CD8-positive, alpha-beta memory T cell (primary cell): ENCODE data around the gene ALDH1B1. TPM values are rescaled to one million over a fixed set of nuclear protein-coding genes. Genes with fewer than 3 reads are reported as not detected.

Experiments
- CTCF ChIA-PET: fragments of 350-600 bp; sonication (Branson Sonifier 250); formaldehyde crosslinking; loops from one replicate; lab custom pipeline; 2021; ENCODE audit warnings: antibody characterized with exemption; lab: Charles Lee
- POLR2A ChIA-PET: fragments of 350-600 bp; sonication (Branson Sonifier 250); formaldehyde crosslinking; loops from one replicate; lab custom pipeline; 2021; ENCODE audit warnings: antibody characterized with exemption; lab: Charles Lee
- DNase-seq, 5 donors: peaks; one replicate each; pipeline versions ENCODE4 v3.0.0 to v3.0.0-alpha.2; 2020 to 2022; ENCODE audit warnings: mixed read lengths in 1 of 5
- H3K27ac ChIP-seq: one replicate; pipeline ENCODE4 v1.7.0; 2013; ENCODE audit warnings: low read depth, mild to moderate bottlenecking, low read length, moderate library complexity
- H3K27me3 ChIP-seq: 2 replicates; pipeline ENCODE4 v1.7.0; 2013; ENCODE audit warnings: low read length, mild to moderate bottlenecking; ENCODE audit not compliant: insufficient read depth, poor library complexity, severe bottlenecking
- H3K36me3 ChIP-seq: 2 replicates; pipeline ENCODE4 v1.7.0; 2013; ENCODE audit warnings: mild to moderate bottlenecking, low read length, moderate library complexity; ENCODE audit not compliant: insufficient read depth
- H3K4me1 ChIP-seq: 2 replicates; pipeline ENCODE4 v1.7.0; 2013; ENCODE audit warnings: mild to moderate bottlenecking, low read length, moderate library complexity; ENCODE audit not compliant: insufficient read depth
- H3K4me3 ChIP-seq: 2 replicates; pipeline ENCODE4 v1.7.0; 2013; ENCODE audit warnings: mild to moderate bottlenecking, low read length
- H3K9me3 ChIP-seq: 2 replicates; pipeline ENCODE4 v1.7.0; 2013; ENCODE audit warnings: mild to moderate bottlenecking, low read length
- H3K27ac Mint-ChIP-seq, 8 donors: one replicate each; pipeline ENCODE4 v1.8.0; 2020 to 2021; ENCODE audit warnings: mixed read lengths in 8 of 8, mild to moderate bottlenecking in 6 of 8, inconsistent platforms in 3 of 8, moderate library complexity in 3 of 8
- H3K27me3 Mint-ChIP-seq, 2 donors: one replicate each; pipeline ENCODE4 v1.8.0; 2020 to 2021; ENCODE audit warnings: mixed read lengths in 2 of 2, mild to moderate bottlenecking in 1 of 2, moderate library complexity in 1 of 2
- H3K36me3 Mint-ChIP-seq, 3 donors: one replicate each; pipeline ENCODE4 v1.8.0; 2020 to 2021; ENCODE audit warnings: mixed read lengths in 3 of 3, inconsistent platforms in 1 of 3, mild to moderate bottlenecking in 1 of 3
- H3K4me1 Mint-ChIP-seq, 3 donors: one replicate each; pipeline ENCODE4 v1.8.0; 2020 to 2021; ENCODE audit warnings: mixed read lengths in 3 of 3, inconsistent platforms in 1 of 3, mild to moderate bottlenecking in 1 of 3
- H3K4me3 Mint-ChIP-seq, 7 donors: one replicate each; pipeline ENCODE4 v1.8.0; 2020 to 2021; ENCODE audit warnings: mixed read lengths in 7 of 7, mild to moderate bottlenecking in 6 of 7, moderate library complexity in 4 of 7, inconsistent platforms in 2 of 7
- H3K9me3 Mint-ChIP-seq, 5 donors: one replicate each; pipeline ENCODE4 v1.8.0; 2020 to 2022; ENCODE audit warnings: mixed read lengths in 5 of 5, mild to moderate bottlenecking in 3 of 5, moderate library complexity in 2 of 5, inconsistent platforms in 1 of 5
- polyA plus RNA-seq: library from polyadenylated mRNA; unstranded; fragments of 300-500 nt; fragmentation: Illumina TruSeq; gene quantifications from one replicate; pipeline ENCODE4 v1.2.3, GENCODE V29; 2021
- total RNA-seq, 2 experiments: library from RNA; stranded (reverse); gene quantifications; one replicate each; pipeline ENCODE4 v1.2.3, GENCODE V29; 2021

The ALDH1B1 gene
- total and polyA plus RNA-seq, 3 experiments from 2014 or later = 13.9 to 27.6 (median 25.1) TPM

- no peaks in the 10 kb centered on the region for H3K9me3 Mint-ChIP-seq
- H3K27ac ChIP-seq = no peak overlapping the region
- no peaks in the 10 kb centered on the region for H3K27me3 ChIP-seq
- H3K27ac Mint-ChIP-seq = no peak overlapping the region
- H3K36me3 Mint-ChIP-seq = no peaks in the 10 kb centered on the region
- H3K4me3 Mint-ChIP-seq = no peak overlapping the region
- CTCF ChIA-PET = no interaction called here
- peaks cover 0 to 4% (median 0%) of the 10 kb centered on the region in 3 donors for H3K4me1 Mint-ChIP-seq
- POLR2A ChIA-PET = no interaction called here
- no peaks in the 10 kb centered on the region for H3K4me1 ChIP-seq
- no peaks in the 10 kb centered on the region for H3K9me3 ChIP-seq
- peaks cover 3% of the 10 kb centered on the region in 2 donors for H3K27me3 Mint-ChIP-seq
- H3K4me3 ChIP-seq = no peak overlapping the region
- no peak for DNase-seq
- no peaks in the 10 kb centered on the region for H3K36me3 ChIP-seq
Measured at GRCh38 chr9:38358390-38359296, 33.9 kb upstream of the ALDH1B1 start.

- H3K36me3 Mint-ChIP-seq = no peaks in the 10 kb centered on the region
- no peak overlapping the region for H3K4me3 Mint-ChIP-seq
- H3K4me3 ChIP-seq = no peak overlapping the region
- no peaks in the 10 kb centered on the region for H3K9me3 Mint-ChIP-seq
- no peak for DNase-seq
- no peaks in the 10 kb centered on the region for H3K27me3 ChIP-seq
- CTCF ChIA-PET = no interaction called here
- H3K4me1 Mint-ChIP-seq = peaks cover 0 to 4% (median 0%) of the 10 kb centered on the region in 3 donors
- H3K9me3 ChIP-seq = no peaks in the 10 kb centered on the region
- H3K27me3 Mint-ChIP-seq = peaks cover under 1 to 6% of the 10 kb centered on the region in 2 donors
- H3K4me1 ChIP-seq = no peaks in the 10 kb centered on the region
- H3K27ac ChIP-seq = no peak overlapping the region
- POLR2A ChIA-PET = no interaction called here
- H3K27ac Mint-ChIP-seq = no peak overlapping the region
- no peaks in the 10 kb centered on the region for H3K36me3 ChIP-seq
Measured at GRCh38 chr9:38359297-38359653, 33.2 kb upstream of the ALDH1B1 start.

- DNase-seq = no peak
- no peaks in the 10 kb centered on the region for H3K4me1 ChIP-seq
- no peaks in the 10 kb centered on the region for H3K9me3 ChIP-seq
- ChIA-PET CTCF (no interaction called here), POLR2A (no interaction called here)
- H3K27ac Mint-ChIP-seq = peak overlapping the region in 1 of 8 donors; percentile 11
- H3K36me3 ChIP-seq = no peaks in the 10 kb centered on the region
- H3K9me3 Mint-ChIP-seq = no peaks in the 10 kb centered on the region
- H3K36me3 Mint-ChIP-seq = no peaks in the 10 kb centered on the region
- no peak overlapping the region for H3K27ac ChIP-seq
- H3K27me3 Mint-ChIP-seq = peaks cover 0 to 6% of the 10 kb centered on the region in 2 donors
- H3K4me3 Mint-ChIP-seq = no peak overlapping the region
- H3K4me1 Mint-ChIP-seq = peaks cover 0 to 4% (median 0%) of the 10 kb centered on the region in 3 donors
- H3K27me3 ChIP-seq = no peaks in the 10 kb centered on the region
- no peak overlapping the region for H3K4me3 ChIP-seq
Measured at GRCh38 chr9:38359689-38360385, 32.7 kb upstream of the ALDH1B1 start.

GRCh38 chr9:38360839-38361472, 31.5 kb upstream of the ALDH1B1 start:
- H3K27ac Mint-ChIP-seq = peak overlapping the region in 1 of 8 donors; percentile 70
- H3K4me1 ChIP-seq = no peaks in the 10 kb centered on the region
- no peak overlapping the region for H3K4me3 Mint-ChIP-seq
- H3K36me3 ChIP-seq = no peaks in the 10 kb centered on the region
- no peaks in the 10 kb centered on the region for H3K9me3 Mint-ChIP-seq
- DNase-seq = no peak
- no peak overlapping the region for H3K4me3 ChIP-seq
- POLR2A ChIA-PET = no interaction called here
- H3K27me3 Mint-ChIP-seq = peaks cover 0 to 10% of the 10 kb centered on the region in 2 donors
- no peaks in the 10 kb centered on the region for H3K9me3 ChIP-seq
- CTCF ChIA-PET = no interaction called here
- peaks cover 0 to 4% (median 0%) of the 10 kb centered on the region in 3 donors for H3K4me1 Mint-ChIP-seq
- H3K36me3 Mint-ChIP-seq = no peaks in the 10 kb centered on the region
- no peaks in the 10 kb centered on the region for H3K27me3 ChIP-seq
- no peak overlapping the region for H3K27ac ChIP-seq

- no peak for DNase-seq
- Histone ChIP-seq H3K36me3 (no peaks in the 10 kb centered on the region), H3K4me3 (no peak overlapping the region), H3K9me3 (no peaks in the 10 kb centered on the region), H3K27me3 (no peaks in the 10 kb centered on the region), H3K4me1 (no peaks in the 10 kb centered on the region), H3K27ac (no peak overlapping the region)
- Mint-ChIP-seq H3K27me3 (peaks cover 0 to 10% of the 10 kb centered on the region in 2 donors), H3K36me3 (no peaks in the 10 kb centered on the region), H3K4me1 (peaks cover 0 to 4% (median 0%) of the 10 kb centered on the region in 3 donors), H3K27ac (peak overlapping the region in 1 of 8 donors; percentile 70), H3K4me3 (no peak overlapping the region), H3K9me3 (no peaks in the 10 kb centered on the region)
- ChIA-PET CTCF (no interaction called here), POLR2A (no interaction called here)
Measured at GRCh38 chr9:38361473-38361850, 31.0 kb upstream of the ALDH1B1 start.

GRCh38 chr9:38362852-38363588, 29.5 kb upstream of the ALDH1B1 start:
- H3K9me3 Mint-ChIP-seq = no peaks in the 10 kb centered on the region

GRCh38 chr9:38363589-38363925, 28.9 kb upstream of the ALDH1B1 start:
- ChIA-PET CTCF (no interaction called here), POLR2A (no interaction called here)
- Mint-ChIP-seq H3K9me3 (no peaks in the 10 kb centered on the region), H3K27me3 (peaks cover 5 to 10% of the 10 kb centered on the region in 2 donors), H3K4me1 (peaks cover 0 to 4% (median 0%) of the 10 kb centered on the region in 3 donors), H3K4me3 (no peak overlapping the region), H3K27ac (no peak overlapping the region), H3K36me3 (no peaks in the 10 kb centered on the region)
- H3K27me3 ChIP-seq = no peaks in the 10 kb centered on the region
- H3K4me3 ChIP-seq = no peak overlapping the region
- H3K4me1 ChIP-seq = no peaks in the 10 kb centered on the region
- no peak for DNase-seq
- H3K27ac ChIP-seq = no peak overlapping the region
- no peaks in the 10 kb centered on the region for H3K36me3 ChIP-seq
- no peaks in the 10 kb centered on the region for H3K9me3 ChIP-seq

More at GRCh38 chr9:38362852-38363588, 29.5 kb upstream of the ALDH1B1 start:
- Mint-ChIP-seq H3K36me3 (no peaks in the 10 kb centered on the region), H3K4me3 (peak overlapping the region in 4 of 7 donors; percentile 49 to 61 (median 55)), H3K4me1 (peaks cover 0 to 4% (median 0%) of the 10 kb centered on the region in 3 donors), H3K27ac (peak overlapping the region in 1 of 8 donors; percentile 11), H3K27me3 (peaks cover 5 to 10% of the 10 kb centered on the region in 2 donors)
- CTCF ChIA-PET = no interaction called here
- POLR2A ChIA-PET = no interaction called here
- peak in 1 of 5 donors; percentile 6 for DNase-seq
- Histone ChIP-seq H3K4me1 (no peaks in the 10 kb centered on the region), H3K27me3 (no peaks in the 10 kb centered on the region), H3K4me3 (no peak overlapping the region), H3K27ac (no peak overlapping the region), H3K36me3 (no peaks in the 10 kb centered on the region), H3K9me3 (no peaks in the 10 kb centered on the region)
